Panc1 (cell line): Measurements from ENCODE around the gene GPS2. TPM values are rescaled to one million over a fixed set of nuclear protein-coding genes. Genes with fewer than 3 reads are reported as not detected.
A peak's percentile ranks its signal among the peaks of the same experiment; 100 is the strongest.

Source experiments
- ATAC-seq: fragments of 200-7000 bp; cut with Tn5 transposase; 2 replicates; pipeline ENCODE4 v1.9.1; 2020; ENCODE audit warnings: mild to moderate bottlenecking, moderate library complexity
- BruUV-seq: library from RNA; stranded (reverse); fragments of 400-500 nt; replicated peaks from 2 replicates; lab custom pipeline; 2021; lab: Mats Ljungman, UMichigan
- CTCF ChIA-PET: fragments of 300-600 bp; sonication (Branson Sonifier 250); formaldehyde crosslinking; loops from one replicate; lab custom pipeline; 2022; ENCODE audit warnings: antibody characterized with exemption; lab: Charles Lee
- POLR2A ChIA-PET: fragments of 300-600 bp; sonication (Branson Sonifier 250); formaldehyde crosslinking; loops from one replicate; lab custom pipeline; 2022; ENCODE audit warnings: antibody characterized with exemption; lab: Charles Lee
- DNase-seq: peaks from one replicate; pipeline ENCODE4 v3.0.0-alpha.2; 2010; ENCODE audit warnings: low read depth, low spot score
- H3K27ac ChIP-seq: 2 replicates; pipeline ENCODE4 v1.5.1; 2011; ENCODE audit warnings: mild to moderate bottlenecking, low read length, inconsistent platforms
- H3K27me3 ChIP-seq: fragments of 200-500 bp; sonication (Bioruptor generic); 2 replicates; pipeline ENCODE4 v1.6.0; 2014; ENCODE audit warnings: low read length, inconsistent platforms; ENCODE audit not compliant: control insufficient read depth, insufficient read depth
- H3K36me3 ChIP-seq: fragments of 200-500 bp; sonication (Bioruptor generic); 2 replicates; pipeline ENCODE4 v1.5.1; 2014; ENCODE audit warnings: inconsistent platforms, mild to moderate bottlenecking, low read length, moderate library complexity; ENCODE audit not compliant: control insufficient read depth, insufficient read depth
- H3K4me1 ChIP-seq: 2 replicates; pipeline ENCODE4 v1.5.1; 2011; ENCODE audit warnings: inconsistent platforms, mild to moderate bottlenecking, low read length, moderate library complexity; ENCODE audit not compliant: control insufficient read depth, insufficient read depth
- H3K4me3 ChIP-seq, 2 experiments: 2 replicates each; pipeline ENCODE4 v1.5.1; 2011 to 2012; ENCODE audit warnings: low read depth in 2 of 2, low read length in 2 of 2, mild to moderate bottlenecking in 2 of 2, inconsistent platforms in 1 of 2, moderate library complexity in 1 of 2
- H3K9me3 ChIP-seq: fragments of 200-500 bp; sonication (Bioruptor generic); 2 replicates; pipeline ENCODE4 v1.5.1; 2014; ENCODE audit warnings: low read depth, mild to moderate bottlenecking, inconsistent platforms, low read length, moderate library complexity; ENCODE audit not compliant: control insufficient read depth, insufficient read depth
- POLR2AphosphoS5 ChIP-seq: IDR thresholded peaks from 2 replicates; pipeline ENCODE4 v1.6.1; 2012; ENCODE audit warnings: mild to moderate bottlenecking, low read depth, low read length, moderate library complexity
- SIN3A ChIP-seq: IDR thresholded peaks from 2 replicates; pipeline ENCODE4 v1.6.1; 2012; ENCODE audit warnings: low read depth, mild to moderate bottlenecking, low read length, moderate library complexity, borderline replicate concordance; ENCODE audit not compliant: insufficient read depth
- TCF7L2 ChIP-seq: IDR thresholded peaks from 2 replicates; pipeline ENCODE4 v1.6.1; 2011; ENCODE audit warnings: mild to moderate bottlenecking, low read depth, low read length, inconsistent platforms
- in situ Hi-C: cut with HindIII; loops from 2 replicates; pipeline ENCODE4 v1.10.0; 2016; ENCODE audit warnings: low sequenced_read_pairs, low pct_unique_long_range_greater_than_20kb
- intact Hi-C: fragments of 100-400 bp; cut with micrococcal nuclease; formaldehyde crosslinking; loops from one replicate; pipeline ENCODE4 v1.10.0; 2022; ENCODE audit not compliant: unreplicated experiment
- total RNA-seq: library from RNA; stranded (reverse); gene quantifications from one replicate; pipeline ENCODE4 v1.2.1, GENCODE V29; 2021; ENCODE audit not compliant: unreplicated experiment
- TF ChIP-seq, protein P1 (sequence below): fragments of 450-650 bp; IDR thresholded peaks from 2 replicates; pipeline ENCODE4 v1.5.1; 2017; ENCODE audit warnings: mild to moderate bottlenecking
- TF ChIP-seq, protein P2 (sequence below), 2 experiments: IDR thresholded peaks; 2 replicates each; pipeline ENCODE4 v1.6.1; 2011 to 2012; ENCODE audit warnings: low read depth in 2 of 2, control low read depth in 1 of 2, low read length in 1 of 2, mild to moderate bottlenecking in 1 of 2, moderate library complexity in 1 of 2; ENCODE audit not compliant: insufficient read depth in 1 of 2

Gene GPS2
- total RNA-seq, 1 experiment from 2014 or later = 96.6 TPM

DNA sequence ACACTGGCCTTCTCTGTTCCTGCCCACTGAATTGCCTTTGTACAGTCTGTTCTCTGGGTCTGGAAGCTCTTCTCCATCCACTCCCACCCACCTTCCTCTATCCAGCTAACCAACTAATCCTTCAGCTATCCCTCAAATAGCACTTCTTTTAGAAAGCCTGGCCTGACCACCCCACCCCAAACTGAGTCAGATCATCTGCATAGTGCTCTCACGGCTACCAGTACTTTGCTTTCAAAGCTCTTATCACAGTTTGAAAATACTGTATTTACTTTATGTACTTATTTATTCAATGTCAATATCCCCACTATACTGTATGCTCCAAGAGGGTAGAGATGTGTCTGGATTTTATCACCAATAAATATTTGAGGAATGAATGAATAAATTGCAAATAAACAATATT lies 48.4 kb downstream of the GPS2 start:
- POLR2A ChIA-PET = interaction anchor here (0.7 kb wide), 2 partner anchors 17 to 28 kb away, joined by 3 to 6 read pairs; partner anchors contain the start of gene PHF23
- BruUV-seq = no TSS peak
- Histone ChIP-seq H3K4me3 (no peak overlapping the region), H3K9me3 (no peaks in the 10 kb centered on the region), H3K27me3 (no peaks in the 10 kb centered on the region), H3K4me1 (peaks cover 15% of the 10 kb centered on the region), H3K27ac (no peak overlapping the region), H3K36me3 (peaks cover 3% of the 10 kb centered on the region; the same call in 1 of the 2 replicates)
- intact Hi-C loops (no loop called here), in situ Hi-C loops (no loop called here)
- no peak for DNase-seq
- no peak for TF ChIP-seq TCF7L2
- TF ChIP-seq, protein P1, sequence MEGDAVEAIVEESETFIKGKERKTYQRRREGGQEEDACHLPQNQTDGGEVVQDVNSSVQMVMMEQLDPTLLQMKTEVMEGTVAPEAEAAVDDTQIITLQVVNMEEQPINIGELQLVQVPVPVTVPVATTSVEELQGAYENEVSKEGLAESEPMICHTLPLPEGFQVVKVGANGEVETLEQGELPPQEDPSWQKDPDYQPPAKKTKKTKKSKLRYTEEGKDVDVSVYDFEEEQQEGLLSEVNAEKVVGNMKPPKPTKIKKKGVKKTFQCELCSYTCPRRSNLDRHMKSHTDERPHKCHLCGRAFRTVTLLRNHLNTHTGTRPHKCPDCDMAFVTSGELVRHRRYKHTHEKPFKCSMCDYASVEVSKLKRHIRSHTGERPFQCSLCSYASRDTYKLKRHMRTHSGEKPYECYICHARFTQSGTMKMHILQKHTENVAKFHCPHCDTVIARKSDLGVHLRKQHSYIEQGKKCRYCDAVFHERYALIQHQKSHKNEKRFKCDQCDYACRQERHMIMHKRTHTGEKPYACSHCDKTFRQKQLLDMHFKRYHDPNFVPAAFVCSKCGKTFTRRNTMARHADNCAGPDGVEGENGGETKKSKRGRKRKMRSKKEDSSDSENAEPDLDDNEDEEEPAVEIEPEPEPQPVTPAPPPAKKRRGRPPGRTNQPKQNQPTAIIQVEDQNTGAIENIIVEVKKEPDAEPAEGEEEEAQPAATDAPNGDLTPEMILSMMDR = no peak
- TF ChIP-seq SIN3A = no peak
- no peak for TF ChIP-seq POLR2AphosphoS5
- TF ChIP-seq, protein P2, sequence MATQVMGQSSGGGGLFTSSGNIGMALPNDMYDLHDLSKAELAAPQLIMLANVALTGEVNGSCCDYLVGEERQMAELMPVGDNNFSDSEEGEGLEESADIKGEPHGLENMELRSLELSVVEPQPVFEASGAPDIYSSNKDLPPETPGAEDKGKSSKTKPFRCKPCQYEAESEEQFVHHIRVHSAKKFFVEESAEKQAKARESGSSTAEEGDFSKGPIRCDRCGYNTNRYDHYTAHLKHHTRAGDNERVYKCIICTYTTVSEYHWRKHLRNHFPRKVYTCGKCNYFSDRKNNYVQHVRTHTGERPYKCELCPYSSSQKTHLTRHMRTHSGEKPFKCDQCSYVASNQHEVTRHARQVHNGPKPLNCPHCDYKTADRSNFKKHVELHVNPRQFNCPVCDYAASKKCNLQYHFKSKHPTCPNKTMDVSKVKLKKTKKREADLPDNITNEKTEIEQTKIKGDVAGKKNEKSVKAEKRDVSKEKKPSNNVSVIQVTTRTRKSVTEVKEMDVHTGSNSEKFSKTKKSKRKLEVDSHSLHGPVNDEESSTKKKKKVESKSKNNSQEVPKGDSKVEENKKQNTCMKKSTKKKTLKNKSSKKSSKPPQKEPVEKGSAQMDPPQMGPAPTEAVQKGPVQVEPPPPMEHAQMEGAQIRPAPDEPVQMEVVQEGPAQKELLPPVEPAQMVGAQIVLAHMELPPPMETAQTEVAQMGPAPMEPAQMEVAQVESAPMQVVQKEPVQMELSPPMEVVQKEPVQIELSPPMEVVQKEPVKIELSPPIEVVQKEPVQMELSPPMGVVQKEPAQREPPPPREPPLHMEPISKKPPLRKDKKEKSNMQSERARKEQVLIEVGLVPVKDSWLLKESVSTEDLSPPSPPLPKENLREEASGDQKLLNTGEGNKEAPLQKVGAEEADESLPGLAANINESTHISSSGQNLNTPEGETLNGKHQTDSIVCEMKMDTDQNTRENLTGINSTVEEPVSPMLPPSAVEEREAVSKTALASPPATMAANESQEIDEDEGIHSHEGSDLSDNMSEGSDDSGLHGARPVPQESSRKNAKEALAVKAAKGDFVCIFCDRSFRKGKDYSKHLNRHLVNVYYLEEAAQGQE (IDR thresholded peaks at IDR 0.05; ENCODE audit: insufficient read depth in 1 of 2, low read depth in 2 of 2, low read length in 1 of 2) = no peak
- CTCF ChIA-PET = no interaction called here
- ATAC-seq = no peak

GRCh38 chr17:7263801-7264078 lies 51.4 kb downstream of the GPS2 start:
- ChIA-PET CTCF (interaction anchor here (0.6 kb wide), 1 partner anchor 196 kb away, joined by 10 read pairs; no protein-coding TSS in a partner anchor), POLR2A (no interaction called here)
- Histone ChIP-seq H3K4me1 (peaks cover 22% of the 10 kb centered on the region), H3K27ac (peak overlapping the region; percentile 81), H3K9me3 (no peaks in the 10 kb centered on the region), H3K36me3 (peaks cover 3% of the 10 kb centered on the region; the same call in 1 of the 2 replicates), H3K4me3 (peak overlapping the region; percentile 50 to 65; a peak in 3 of 4 replicates), H3K27me3 (no peaks in the 10 kb centered on the region)
- DNase-seq = no peak
- in situ Hi-C loops = no loop called here
- TF ChIP-seq, protein P2 (IDR thresholded peaks at IDR 0.05; ENCODE audit: insufficient read depth in 1 of 2, low read depth in 2 of 2, low read length in 1 of 2) = no peak
- TF ChIP-seq, protein P1 = no peak
- TF ChIP-seq TCF7L2 (no peak), POLR2AphosphoS5 (no peak), SIN3A (no peak)
- no TSS peak for BruUV-seq
- intact Hi-C loops = no loop called here
- no peak for ATAC-seq
